Measurements from ENCODE around the gene ITPKA.
"Not testable (repeated sequence)": the region's sequence is repeated elsewhere in the genome, so short reads cannot be mapped to it uniquely, and the experiment has no call there.

The ITPKA gene

DNA sequence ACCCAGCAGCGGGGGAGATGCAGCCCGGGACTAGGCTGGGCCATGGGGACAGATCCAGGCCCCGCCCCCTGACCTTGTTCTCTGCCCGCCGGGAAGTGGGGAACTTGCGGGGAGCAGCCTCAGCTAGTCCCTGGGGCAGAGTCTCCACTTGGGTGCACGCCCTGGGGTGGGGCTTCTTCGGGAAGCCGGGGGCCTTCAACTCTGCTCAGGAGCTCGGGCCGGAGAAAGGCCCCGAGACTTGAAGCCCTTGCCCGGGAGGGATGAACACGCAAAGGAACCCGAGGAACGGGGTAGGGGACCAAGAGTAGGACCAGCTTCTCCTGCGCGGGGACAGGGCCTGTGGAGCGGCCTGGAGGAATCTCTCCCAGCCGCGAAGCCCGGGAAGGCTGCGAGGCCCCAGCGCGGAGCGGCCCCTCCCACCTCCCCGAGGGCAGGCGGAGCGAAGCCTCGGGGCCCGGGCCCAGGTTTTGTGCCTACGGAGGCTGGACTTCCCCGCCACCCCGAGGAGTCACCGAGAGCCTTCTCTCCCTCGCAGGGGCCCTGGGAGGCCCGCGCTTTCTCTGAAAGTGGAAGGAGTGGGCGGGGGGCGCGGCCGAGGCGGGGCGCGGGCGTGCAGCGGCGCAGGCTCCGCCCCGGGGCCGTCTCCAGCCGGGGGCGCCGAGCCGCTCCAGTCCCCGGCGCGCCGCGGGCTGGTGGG lies at the start of gene ITPKA:
ITPKA (plus strand) TSS at position 670 of the 697 bp plus-strand sequence. CDS start 54 bp downstream, outside the sequence.
- DNase-seq, result peak; percentile 82

DNA sequence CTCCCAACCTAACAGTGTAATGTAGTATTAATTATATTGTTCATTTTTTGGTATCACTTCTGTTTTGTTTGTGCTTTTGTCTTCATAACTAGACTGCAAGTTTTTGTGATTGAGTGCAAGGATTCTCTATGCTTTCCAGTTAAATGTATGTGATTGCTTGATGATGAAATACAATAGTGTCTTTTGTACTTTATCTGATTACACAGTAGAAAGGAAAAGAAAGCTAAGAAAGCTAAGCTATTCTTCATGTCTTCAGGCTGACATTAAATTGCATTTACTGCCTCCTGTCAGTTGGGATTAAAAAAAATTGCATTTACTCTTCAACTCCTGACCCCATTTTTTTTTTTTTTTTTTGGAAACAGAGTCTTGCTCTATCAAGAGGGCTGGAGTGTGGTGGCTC lies 48.3 kb upstream of the ITPKA start:
- DNase-seq, result no peak

DNA sequence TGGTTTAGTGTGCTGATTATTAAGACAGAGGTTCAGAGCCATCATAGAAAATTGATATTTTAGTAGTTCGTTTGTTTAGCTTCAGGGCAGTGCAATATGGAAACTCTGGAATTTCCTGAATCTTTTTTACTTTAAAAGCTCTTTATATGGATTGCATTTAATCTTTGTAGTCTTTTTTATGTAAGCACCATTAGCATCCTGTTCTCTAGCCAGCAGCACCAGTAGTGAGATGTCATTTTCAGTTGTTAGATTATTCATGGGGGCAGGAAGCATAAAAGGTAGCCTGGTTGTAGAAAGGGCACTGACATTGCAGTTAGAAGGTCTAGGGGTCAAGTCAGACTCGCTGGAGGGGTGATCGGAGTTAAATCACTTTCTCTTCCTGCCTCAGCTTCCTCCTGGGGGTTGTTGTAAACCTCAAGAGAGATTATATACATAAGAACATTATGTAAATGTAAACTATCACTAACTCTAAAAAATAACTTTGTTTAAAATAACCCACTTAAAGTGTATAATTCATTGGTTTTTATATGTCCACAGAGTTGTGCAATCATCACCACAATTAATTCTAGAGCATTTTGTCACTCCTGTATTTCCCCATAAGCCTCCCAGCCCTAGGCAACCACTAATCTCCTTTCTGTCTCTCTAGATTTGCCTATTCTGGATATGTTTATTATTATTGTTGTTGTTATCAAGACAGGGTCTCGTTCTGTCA lies 31.4 kb upstream of the ITPKA start:
- DNase-seq, result no peak

DNA sequence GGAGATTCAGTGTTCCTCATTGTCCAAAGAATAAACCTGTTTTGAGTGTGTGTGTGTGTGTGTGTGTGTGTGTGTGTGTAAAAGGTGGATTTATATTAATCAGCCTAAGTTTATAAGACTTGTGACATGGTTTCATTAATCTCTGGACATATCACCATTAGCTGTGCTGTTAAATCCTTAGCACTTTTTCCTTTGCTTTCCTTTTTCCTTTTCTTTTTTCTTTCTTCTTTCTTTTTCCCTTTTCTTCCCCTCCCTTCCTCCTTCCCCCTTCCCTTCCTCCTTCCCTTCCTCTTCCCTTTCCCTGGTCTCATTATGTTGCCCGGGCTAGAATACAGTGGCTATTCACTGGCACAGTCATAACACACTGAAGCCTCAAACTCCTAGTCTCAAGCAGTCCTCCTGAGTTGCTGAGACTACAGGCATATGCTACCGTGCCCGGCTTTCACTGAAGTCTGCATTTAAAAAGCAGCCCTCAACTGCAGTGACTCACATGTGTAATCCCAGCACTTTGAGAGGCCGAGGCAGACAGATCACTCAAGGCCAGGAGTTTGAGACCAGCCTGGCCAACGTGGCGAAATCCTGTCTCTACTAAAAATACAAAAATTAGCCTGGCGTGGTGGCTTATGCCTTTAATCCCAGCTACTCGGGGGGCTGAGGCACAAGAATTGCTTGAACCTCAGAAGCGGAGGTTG lies 28.6 kb upstream of the ITPKA start:
- DNase-seq, result no peak

DNA sequence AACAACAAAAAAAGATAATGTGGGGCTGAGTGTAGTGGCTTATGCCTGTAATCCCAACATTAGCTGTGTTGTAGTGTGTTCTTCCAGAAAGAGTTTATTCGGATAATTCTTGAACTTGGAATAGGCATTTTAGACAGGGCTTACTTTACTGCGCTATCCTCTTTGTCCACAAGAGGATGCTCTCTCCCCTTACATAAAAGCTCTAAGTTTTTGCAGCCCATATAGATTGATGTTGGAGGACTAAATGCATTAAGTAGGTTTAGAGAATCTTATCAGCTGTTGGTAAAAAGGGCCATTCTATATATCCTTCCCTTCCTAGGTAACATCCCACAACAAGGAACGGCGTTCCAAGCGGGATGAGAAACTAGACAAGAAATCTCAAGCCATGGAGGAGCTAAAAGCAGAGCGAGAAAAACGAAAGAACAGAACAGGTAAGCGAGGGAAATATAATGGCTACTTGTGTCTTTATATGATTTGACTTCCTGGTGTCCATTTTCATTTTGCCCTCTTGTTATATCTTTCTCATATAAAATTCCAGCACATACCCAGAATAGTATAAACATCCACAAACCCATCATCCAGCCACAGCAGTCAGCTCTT lies 27.8 kb upstream of the ITPKA start:
- DNase-seq, result no peak

DNA sequence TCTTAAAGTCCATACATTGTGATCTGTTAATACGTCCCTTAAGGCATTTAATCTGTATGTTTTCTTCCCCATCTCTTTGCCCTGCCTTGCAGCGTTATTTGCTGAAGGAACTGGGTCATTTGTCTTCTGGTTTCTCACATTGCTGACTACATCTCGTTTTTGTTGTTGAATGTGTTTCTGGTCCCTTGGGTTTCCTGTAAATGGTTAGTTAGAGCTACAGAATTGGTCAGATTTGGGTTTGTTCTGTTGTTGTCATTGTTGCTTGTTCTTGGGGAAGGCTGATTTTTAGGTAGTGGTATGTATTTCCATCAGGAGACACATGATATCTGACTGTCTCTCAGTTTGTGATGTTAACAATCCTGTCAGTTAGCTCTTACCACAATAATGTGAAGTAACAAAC lies 27.0 kb upstream of the ITPKA start:
- no peak for DNase-seq

DNA sequence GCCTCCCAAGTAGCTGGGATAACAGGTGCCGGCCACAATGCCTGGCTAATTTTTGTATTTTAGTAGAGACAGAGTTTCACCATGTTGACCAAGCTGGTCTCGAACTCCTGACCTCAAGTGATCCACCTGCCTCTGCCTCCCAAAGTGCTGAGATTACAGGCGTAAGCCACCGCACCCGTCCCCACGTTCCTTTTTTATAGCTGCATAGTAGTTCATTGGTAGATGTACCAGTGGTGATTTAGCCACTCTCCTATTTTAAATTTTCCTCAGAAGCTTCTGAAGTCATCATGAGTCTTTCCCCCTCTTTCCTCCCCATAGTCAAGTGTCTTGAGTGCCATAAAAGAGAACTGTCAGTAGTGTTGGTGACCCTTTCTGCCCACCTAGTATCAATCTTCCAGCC lies 24.0 kb upstream of the ITPKA start:
- DNase-seq, result not testable (repeated sequence)

DNA sequence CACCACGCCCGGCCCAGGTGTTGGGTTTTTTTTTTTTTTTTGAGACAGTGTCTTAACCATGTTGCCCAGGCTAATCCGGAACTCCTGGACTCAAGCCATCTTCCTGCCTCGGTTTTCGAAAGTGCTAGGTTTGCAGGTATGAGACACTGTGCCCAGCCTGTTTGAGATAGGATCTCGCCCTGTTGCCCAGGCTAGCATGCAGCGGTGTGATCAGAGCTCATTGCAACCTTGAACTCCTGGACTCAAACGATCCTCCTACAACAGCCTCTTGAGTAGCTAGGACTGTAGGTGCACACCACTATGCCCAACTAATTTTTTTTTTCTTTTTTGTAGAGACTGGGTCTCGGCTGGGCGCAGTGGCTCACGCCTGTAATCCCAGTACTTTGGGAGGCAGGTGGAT lies 20.3 kb upstream of the ITPKA start:
- DNase-seq, result no peak

DNA sequence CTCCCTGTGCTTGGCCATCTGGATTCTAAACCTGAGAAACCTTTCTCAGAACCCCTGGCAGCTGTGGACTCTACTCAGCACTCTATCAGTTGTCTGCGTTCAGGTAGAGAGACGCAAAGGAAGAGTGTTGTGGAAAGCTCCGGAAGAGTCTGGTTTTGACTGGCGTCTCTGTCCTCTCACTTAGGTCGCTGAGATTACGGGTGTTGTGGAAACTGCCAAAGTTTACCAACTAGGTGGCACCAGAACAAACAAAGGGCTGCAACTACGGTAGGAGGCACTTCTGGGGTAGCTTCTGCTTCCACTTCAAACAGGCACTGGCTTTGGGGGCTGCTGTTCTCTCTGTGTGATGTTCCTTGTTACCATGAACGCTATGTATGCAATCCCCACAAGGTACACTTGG lies 19.2 kb upstream of the ITPKA start:
- DNase-seq, result no peak

DNA sequence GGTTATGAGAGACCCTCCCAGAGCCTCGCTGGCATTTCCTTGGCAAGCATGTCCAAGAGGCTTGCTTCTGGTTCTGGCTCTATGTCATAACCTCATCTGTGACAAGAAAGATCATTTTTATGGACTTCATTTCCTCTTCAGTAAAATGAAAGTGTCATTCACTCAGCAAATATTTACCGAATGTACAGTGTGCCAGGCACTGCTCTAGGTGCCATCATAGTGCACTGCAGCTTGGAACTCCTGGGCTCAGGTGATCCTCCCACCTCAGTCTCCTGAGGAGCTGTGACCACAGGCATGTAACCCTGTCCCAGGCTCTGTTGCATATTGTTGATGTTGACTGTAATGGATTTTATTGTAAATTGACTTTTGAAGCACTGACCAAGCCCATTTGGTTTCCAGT lies 18.7 kb upstream of the ITPKA start:
- no peak for DNase-seq

DNA sequence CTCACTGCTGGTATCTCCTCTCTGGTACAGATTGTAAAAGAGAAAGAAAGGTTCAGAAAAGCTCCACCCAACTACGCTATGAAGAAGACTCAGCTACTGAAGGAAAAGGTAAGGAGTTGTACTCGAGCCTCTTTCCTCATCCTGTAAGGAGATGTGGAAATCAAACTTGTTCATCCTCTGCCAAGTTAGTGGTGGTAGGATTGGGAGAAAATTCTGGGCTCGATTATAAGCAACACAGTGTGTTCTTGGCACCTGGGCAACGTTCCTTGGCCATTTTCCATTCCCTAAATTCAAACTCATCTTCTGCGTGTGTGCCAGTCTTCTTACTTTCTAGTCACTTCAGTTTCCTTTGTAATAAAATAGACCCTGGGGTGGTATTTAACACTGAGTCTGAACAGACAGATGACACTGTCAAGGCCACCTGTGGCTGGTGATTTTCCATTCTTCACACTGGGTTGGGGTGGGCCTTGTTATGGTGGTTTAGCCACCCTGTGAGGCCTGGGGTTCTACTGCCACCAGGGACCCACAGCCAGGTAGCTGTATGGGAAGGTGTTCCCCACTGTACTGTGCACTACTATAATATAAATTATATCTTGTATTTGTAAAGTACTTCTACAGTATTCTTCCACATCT lies 17.1 kb upstream of the ITPKA start:
- DNase-seq, result no peak

DNA sequence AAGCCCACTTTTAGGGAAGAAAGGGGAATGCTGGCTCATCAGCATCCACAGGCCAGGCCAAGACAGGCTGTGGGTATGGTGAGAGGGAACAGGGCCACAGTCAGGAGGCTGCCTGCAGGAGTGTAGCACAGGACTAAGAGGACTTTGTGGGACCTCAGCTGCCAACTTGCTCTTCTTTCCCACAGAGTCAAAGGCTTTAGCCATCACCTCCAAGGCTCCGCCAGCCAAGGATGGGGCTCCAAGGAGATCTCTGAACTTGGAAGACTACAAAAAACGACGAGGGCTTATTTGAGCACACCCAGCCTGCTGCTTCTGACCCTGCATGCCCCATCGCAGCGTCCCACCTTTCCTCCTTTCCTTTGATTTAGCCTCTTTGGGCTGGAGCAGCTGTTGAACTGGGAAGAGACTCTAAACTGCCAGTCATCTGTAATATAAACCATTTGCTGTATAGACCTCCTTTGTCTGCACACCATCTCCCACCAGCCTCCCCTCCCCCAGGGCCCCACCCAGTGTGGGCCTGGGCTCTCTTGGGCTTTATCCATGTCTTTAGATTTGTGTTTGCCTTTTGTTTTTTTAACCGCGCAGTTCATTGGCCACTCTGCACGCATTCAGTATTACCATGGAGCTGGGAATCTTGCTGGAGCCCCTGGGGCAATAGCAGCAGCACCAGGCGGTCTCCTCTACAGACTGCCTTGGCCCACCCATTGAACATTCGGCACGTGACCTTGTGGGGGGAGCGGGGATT lies 13.1 kb upstream of the ITPKA start:
- DNase-seq, result no peak

DNA sequence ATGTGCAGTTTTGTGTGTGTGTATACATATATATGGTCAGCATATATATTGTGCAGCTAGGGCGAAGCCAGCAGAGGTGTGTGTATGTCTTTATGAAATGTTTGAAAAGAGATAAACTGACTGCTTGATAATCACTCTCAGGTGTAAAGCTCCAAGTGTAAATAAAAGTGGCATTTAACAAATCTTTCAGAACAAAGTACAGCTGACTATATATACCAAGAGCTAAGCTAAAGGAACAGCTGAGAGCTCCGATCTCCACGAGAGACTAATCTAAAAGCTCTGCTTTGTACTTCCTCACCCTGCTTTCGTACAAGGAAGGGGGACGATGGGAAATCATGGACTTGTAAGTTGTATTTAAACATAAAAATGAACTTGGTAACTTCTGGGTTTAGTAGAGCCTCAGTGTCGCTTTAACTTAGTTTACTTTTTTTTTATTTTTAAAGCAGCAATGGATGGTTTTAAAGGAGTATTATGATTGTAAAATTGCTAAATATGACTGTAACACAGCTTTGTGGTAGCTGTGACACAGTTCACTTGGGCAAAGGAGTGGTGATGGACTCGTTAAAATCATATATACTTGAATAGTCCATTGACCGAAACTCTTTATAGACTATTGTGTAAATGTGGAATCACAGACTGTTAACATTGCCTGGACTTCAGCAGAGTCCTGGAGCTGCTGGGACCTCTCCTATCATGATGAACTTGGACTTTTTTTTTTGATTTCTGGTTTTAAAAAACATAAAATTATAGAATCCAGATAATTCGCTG lies 11.4 kb upstream of the ITPKA start:
- DNase-seq, result no peak

DNA sequence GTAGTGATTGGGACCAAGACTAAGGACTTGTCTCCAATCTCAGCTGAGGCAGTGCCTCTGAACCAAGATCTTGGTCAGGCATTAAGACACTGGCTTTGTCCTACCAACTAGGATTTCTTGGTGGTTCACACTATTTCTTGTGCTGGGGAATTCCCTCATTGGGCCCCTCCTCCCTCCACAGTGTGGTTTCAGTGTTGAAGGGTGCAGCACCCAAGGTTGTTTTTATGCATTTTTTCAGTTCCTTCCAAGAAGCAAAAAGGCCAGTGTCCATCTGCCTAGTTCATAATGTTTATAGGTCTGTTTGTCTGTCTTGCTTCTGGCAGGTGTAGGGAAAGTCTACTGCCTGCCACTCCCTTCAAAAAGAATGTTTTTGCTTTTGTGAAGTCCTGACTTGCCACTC lies 10.6 kb upstream of the ITPKA start:
- DNase-seq, result no peak

DNA sequence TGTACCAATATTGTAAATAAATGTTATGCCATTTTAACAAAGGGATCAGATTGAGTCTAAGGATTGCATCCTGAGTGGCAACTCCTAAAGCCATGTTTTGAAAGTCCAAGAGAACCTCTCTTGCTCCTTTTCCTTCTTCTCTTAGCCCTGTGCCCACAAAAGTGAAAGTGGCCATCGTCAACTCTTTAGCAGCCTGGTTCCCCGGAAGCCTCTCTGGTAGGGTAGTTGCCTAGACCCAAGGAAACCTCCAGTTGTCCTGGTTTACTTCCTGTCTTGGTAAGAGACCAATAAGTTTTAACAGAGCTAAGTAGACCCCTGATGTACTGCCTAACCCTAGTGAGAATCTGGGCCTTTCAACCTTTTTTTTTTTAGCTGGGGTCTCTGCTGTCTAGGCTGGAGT lies 10.2 kb upstream of the ITPKA start:
- no peak for DNase-seq

DNA sequence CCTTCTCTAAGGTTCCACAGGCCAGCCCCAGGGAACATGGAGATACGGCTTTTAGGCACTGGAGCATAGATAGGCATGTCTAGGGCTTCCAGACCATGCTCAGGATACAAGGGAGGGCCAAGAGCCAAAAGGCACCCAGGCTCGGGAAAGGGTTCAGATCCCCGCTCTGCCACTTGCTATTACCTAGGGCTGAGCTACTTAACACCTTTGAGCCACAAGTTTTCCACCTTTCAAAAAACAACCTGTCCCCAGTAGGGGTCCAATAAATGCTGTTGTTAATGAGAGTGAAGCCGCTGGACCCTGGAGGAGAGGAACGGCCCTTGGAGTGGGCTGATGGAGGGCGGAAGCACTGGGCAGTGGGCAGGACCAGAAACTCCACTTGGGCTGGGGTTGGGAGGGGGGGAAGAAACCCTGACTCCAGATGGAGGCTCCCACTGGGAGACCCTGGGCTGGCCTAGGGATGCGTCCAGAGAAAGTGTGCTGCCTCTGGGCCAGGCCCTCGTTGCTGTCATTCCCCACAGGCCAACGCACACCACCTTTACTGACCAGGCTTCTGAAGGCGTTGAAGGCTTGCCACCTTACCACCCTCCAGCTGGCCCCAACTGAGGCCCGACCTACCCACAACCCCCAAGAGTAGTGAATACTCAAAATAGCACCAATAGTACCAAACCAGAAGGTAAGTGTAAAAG lies 8.6 kb upstream of the ITPKA start:
- DNase-seq, result no peak

DNA sequence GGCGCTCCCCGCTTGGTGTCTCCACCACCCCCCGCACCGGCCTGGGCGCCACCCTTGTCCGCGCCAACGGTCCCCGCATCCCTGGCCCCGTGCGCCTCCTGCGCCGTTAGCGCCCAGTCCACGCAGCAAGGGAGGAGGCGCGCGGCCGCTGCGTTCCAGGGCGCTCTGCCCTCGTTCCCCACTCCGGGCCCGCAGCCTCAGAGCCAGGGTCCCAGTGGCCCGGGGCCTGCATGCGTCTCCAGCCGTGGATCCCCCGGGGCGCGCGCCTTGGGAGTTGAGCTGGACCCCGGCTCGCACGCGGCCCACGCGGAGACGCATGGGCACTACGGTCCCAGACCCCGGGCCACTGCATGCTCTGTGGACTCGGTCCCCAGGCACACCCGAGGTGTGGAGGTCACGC lies 7.4 kb upstream of the ITPKA start:
- no peak for DNase-seq

DNA sequence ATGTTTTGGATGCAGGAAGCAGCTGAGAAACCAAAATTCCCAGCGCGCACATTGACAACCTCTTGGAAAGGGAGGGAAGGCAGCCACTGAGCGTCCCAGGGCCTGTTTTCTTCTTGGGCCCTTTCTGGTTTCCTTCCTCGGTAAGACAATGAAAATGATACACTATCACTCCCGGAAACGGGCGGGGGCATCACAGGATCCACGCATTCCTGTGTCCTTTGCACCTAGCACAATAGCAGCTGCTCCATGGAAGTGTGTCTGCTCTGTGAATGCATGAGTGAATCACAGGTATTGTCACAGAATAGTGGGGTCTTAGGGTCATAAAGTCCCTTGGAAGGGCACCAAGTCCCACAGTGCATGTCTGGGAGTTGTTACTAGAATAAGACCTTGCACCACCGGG lies 6.3 kb upstream of the ITPKA start:
- DNase-seq, result no peak

DNA sequence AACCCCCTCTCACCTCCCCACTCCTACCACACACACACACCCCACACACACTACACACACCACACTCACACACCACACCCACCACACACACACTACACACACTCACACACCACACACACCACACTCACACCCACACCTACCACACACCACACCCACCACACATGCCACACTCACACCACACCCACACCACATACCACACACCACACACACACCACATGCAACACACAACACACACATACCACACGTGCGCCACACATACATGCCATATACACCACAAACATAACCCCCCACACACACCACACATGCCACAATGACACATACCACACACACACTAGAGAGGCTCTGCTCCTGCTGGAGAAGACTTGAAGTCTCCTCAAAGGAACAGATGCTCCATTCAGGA lies 5.9 kb upstream of the ITPKA start:
- no peak for DNase-seq

DNA sequence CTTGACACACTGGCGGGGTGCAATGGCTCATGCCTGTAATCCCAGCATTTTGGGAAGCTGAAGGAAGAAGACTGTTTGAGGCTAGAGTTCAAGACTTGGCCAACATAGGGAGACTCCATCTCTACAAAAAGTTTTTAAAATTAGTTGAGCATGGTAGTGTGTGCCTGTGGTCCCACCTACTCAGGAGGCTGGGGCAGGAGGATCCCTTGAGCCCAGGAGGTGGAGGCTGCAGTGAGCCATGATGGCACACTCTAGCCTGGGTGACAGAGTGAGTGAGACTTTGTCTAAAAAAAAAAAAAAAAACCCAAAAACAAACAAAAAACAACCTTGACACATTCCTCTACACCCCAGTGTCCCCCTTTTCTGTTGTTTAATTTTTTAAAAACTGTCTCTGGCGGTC lies 4.0 kb upstream of the ITPKA start:
- DNase-seq, result no peak

DNA sequence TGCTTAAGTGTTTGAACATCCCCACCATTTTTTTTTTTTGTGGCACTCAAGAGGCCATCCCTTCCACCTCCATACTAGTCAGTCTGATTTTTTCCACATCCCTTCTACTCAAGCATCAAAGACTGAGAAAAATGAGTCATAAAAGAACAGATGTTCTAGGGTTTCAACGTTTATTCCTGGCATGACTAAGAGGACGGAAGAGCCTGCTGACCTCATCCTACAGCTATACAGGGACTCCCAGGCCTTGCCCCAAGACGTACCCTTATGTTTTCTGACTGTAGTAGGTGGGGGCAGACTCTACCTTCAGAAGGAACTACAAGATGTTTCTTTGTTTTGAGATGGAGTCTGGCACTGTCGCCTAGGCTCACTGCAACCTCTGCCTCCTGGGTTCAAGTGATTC lies 3.3 kb upstream of the ITPKA start:
- no peak for DNase-seq

Data from activated CD4-positive, CD25-positive, alpha-beta regulatory T cell treated with anti-CD3 and anti-CD28 coated beads, Interleukin-2, amount 50 U/mL, for 72 hours (primary cell).